Activated naive CD4-positive, alpha-beta T cell treated with anti-CD3 and anti-CD28 coated beads, Interleukin-2, amount 50 U/mL, for 16 hours (primary cell): Measurements from ENCODE around the gene AXIN1.

Source experiments
- DNase-seq: peaks from one replicate; pipeline ENCODE4 v3.0.0-alpha.2; 2020

The AXIN1 gene

GRCh38 chr16:296806-297510 lies 55.6 kb downstream of the AXIN1 start:
- DNase-seq: no peak

- DNase-seq: no peak
These were observed 56.2 kb downstream of the AXIN1 start for GRCh38 chr16:296276-296675.

- DNase-seq: no peak
These were observed 59.3 kb downstream of the AXIN1 start for GRCh38 chr16:293043-293775.

GRCh38 chr16:291539-291938 lies 61.0 kb downstream of the AXIN1 start:
- DNase-seq: no peak

GRCh38 chr16:290681-291405 lies 61.7 kb downstream of the AXIN1 start:
- DNase-seq: no peak

- no peak for DNase-seq
These were observed 62.4 kb downstream of the AXIN1 start for GRCh38 chr16:290015-290680.

- no peak for DNase-seq
These were observed 63.0 kb downstream of the AXIN1 start for GRCh38 chr16:289395-289997.

GRCh38 chr16:287981-288920 lies 64.3 kb downstream of the AXIN1 start:
- DNase-seq: no peak

GRCh38 chr16:287298-287811 lies 65.2 kb downstream of the AXIN1 start:
- no peak for DNase-seq

GRCh38 chr16:286491-287297 lies 65.8 kb downstream of the AXIN1 start:
- DNase-seq: no peak

GRCh38 chr16:285146-286055 lies 67.1 kb downstream of the AXIN1 start:
- DNase-seq: no peak

- DNase-seq: no peak
These were observed 68.1 kb downstream of the AXIN1 start for GRCh38 chr16:284204-285120.

GRCh38 chr16:283033-283805 lies 69.3 kb downstream of the AXIN1 start, which contains the start of gene PDIA2:
TSS of gene PDIA2 (plus strand) at chr16:283164. CDS start at chr16:283170, 6 bp downstream.
- DNase-seq: no peak

- no peak for DNase-seq
These were observed 70.0 kb downstream of the AXIN1 start for GRCh38 chr16:282491-282890.

- DNase-seq: no peak
These were observed 70.8 kb downstream of the AXIN1 start for GRCh38 chr16:281660-282255.

- DNase-seq: no peak
These were observed 71.4 kb downstream of the AXIN1 start for GRCh38 chr16:280991-281659.
